ENCODE results near the gene CDCA7. TPM values are rescaled to one million over a fixed set of nuclear protein-coding genes. Genes with fewer than 3 reads are reported as not detected.

CDCA7 gene
- total and polyA plus RNA-seq, 2 of the 13 experiments (the other 11 are each of a cell fraction or from before 2014, with no cell fraction given) = 46.2 to 57.8 TPM

DNA sequence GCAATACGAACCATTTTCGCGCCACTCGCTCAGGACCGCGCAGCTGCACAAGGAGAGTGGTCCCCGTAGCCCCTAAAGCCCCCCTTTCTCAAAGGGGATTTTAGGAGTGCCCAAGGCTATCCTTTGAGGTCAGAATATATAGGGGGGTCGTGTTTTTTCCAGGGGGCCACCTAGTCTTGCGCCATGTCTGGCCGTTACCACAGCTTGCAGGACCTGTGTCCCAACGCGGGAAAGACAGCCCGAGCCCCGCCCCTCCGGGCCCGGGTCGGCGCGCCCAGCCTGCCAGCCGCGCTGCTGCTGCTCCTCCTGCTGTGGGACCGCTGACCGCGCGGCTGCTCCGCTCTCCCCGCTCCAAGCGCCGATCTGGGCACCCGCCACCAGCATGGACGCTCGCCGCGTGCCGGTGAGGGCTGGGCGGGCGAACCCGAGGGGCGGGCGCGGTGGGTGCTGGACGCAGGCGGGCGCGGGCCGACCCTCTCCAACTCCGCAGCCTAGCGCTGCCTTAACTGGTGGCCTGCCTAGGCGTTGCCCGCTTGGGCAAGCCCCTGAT, at the start of gene CDCA7 (continued):
- peak; percentile 77; the same call in 1 of the 2 replicates for TF ChIP-seq ZBTB3 (CRISPR knock-in tag; IDR thresholded peaks at IDR 0.05; ENCODE audit: borderline replicate concordance, low read depth)
- peak; percentile 99 for TF ChIP-seq SP140L (CRISPR knock-in tag; IDR thresholded peaks at IDR 0.05; ENCODE audit: borderline replicate concordance)
- peak; percentile 94 for TF ChIP-seq ZC3H13 (CRISPR knock-in tag; IDR thresholded peaks at IDR 0.05)
- TF ChIP-seq DMAP1 (CRISPR knock-in tag; IDR thresholded peaks at IDR 0.05) = peak; percentile 84
- TF ChIP-seq, protein P1, sequence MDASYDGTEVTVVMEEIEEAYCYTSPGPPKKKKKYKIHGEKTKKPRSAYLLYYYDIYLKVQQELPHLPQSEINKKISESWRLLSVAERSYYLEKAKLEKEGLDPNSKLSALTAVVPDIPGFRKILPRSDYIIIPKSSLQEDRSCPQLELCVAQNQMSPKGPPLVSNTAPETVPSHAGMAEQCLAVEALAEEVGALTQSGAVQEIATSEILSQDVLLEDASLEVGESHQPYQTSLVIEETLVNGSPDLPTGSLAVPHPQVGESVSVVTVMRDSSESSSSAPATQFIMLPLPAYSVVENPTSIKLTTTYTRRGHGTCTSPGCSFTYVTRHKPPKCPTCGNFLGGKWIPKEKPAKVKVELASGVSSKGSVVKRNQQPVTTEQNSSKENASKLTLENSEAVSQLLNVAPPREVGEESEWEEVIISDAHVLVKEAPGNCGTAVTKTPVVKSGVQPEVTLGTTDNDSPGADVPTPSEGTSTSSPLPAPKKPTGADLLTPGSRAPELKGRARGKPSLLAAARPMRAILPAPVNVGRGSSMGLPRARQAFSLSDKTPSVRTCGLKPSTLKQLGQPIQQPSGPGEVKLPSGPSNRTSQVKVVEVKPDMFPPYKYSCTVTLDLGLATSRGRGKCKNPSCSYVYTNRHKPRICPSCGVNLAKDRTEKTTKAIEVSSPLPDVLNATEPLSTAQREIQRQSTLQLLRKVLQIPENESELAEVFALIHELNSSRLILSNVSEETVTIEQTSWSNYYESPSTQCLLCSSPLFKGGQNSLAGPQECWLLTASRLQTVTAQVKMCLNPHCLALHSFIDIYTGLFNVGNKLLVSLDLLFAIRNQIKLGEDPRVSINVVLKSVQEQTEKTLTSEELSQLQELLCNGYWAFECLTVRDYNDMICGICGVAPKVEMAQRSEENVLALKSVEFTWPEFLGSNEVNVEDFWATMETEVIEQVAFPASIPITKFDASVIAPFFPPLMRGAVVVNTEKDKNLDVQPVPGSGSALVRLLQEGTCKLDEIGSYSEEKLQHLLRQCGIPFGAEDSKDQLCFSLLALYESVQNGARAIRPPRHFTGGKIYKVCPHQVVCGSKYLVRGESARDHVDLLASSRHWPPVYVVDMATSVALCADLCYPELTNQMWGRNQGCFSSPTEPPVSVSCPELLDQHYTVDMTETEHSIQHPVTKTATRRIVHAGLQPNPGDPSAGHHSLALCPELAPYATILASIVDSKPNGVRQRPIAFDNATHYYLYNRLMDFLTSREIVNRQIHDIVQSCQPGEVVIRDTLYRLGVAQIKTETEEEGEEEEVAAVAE (CRISPR knock-in tag; IDR thresholded peaks at IDR 0.05; ENCODE audit: borderline replicate concordance) = 0 out of 2 replicates have a peak, but pooled peaks have one; percentile 24
- no peak for TF ChIP-seq FOXA3 (CRISPR knock-in tag; IDR thresholded peaks at IDR 0.05)
- TF ChIP-seq, protein P2, sequence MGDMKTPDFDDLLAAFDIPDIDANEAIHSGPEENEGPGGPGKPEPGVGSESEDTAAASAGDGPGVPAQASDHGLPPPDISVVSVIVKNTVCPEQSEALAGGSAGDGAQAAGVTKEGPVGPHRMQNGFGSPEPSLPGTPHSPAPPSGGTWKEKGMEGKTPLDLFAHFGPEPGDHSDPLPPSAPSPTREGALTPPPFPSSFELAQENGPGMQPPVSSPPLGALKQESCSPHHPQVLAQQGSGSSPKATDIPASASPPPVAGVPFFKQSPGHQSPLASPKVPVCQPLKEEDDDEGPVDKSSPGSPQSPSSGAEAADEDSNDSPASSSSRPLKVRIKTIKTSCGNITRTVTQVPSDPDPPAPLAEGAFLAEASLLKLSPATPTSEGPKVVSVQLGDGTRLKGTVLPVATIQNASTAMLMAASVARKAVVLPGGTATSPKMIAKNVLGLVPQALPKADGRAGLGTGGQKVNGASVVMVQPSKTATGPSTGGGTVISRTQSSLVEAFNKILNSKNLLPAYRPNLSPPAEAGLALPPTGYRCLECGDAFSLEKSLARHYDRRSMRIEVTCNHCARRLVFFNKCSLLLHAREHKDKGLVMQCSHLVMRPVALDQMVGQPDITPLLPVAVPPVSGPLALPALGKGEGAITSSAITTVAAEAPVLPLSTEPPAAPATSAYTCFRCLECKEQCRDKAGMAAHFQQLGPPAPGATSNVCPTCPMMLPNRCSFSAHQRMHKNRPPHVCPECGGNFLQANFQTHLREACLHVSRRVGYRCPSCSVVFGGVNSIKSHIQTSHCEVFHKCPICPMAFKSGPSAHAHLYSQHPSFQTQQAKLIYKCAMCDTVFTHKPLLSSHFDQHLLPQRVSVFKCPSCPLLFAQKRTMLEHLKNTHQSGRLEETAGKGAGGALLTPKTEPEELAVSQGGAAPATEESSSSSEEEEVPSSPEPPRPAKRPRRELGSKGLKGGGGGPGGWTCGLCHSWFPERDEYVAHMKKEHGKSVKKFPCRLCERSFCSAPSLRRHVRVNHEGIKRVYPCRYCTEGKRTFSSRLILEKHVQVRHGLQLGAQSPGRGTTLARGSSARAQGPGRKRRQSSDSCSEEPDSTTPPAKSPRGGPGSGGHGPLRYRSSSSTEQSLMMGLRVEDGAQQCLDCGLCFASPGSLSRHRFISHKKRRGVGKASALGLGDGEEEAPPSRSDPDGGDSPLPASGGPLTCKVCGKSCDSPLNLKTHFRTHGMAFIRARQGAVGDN (CRISPR knock-in tag; IDR thresholded peaks at IDR 0.05) = peak; percentile 98
- TF ChIP-seq, protein P3, sequence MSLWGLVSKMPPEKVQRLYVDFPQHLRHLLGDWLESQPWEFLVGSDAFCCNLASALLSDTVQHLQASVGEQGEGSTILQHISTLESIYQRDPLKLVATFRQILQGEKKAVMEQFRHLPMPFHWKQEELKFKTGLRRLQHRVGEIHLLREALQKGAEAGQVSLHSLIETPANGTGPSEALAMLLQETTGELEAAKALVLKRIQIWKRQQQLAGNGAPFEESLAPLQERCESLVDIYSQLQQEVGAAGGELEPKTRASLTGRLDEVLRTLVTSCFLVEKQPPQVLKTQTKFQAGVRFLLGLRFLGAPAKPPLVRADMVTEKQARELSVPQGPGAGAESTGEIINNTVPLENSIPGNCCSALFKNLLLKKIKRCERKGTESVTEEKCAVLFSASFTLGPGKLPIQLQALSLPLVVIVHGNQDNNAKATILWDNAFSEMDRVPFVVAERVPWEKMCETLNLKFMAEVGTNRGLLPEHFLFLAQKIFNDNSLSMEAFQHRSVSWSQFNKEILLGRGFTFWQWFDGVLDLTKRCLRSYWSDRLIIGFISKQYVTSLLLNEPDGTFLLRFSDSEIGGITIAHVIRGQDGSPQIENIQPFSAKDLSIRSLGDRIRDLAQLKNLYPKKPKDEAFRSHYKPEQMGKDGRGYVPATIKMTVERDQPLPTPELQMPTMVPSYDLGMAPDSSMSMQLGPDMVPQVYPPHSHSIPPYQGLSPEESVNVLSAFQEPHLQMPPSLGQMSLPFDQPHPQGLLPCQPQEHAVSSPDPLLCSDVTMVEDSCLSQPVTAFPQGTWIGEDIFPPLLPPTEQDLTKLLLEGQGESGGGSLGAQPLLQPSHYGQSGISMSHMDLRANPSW (CRISPR knock-in tag; IDR thresholded peaks at IDR 0.05; ENCODE audit: borderline replicate concordance) = no peak; the same call in 1 of the 2 replicates
- peak; percentile 95 for TF ChIP-seq ZNF878 (CRISPR knock-in tag; IDR thresholded peaks at IDR 0.05)
- TF ChIP-seq NCOA2 (CRISPR knock-in tag; IDR thresholded peaks at IDR 0.05) = peak; percentile 73
- no peak for TF ChIP-seq KDM1A (CRISPR knock-in tag; IDR thresholded peaks at IDR 0.05)
- TF ChIP-seq ZNF550 (CRISPR knock-in tag; IDR thresholded peaks at IDR 0.05; ENCODE audit: borderline replicate concordance) = no peak; the same call in 1 of the 2 replicates
- 0 out of 2 replicates have a peak, but pooled peaks have one; percentile 21 for TF ChIP-seq WIZ (CRISPR knock-in tag; IDR thresholded peaks at IDR 0.05)
- TF ChIP-seq HES4 (CRISPR knock-in tag; IDR thresholded peaks at IDR 0.05; ENCODE audit: borderline replicate concordance) = peak; percentile 96
- no peak for TF ChIP-seq SNRNP70 (IDR thresholded peaks at IDR 0.05; ENCODE audit: low read depth, low read length)
- TF ChIP-seq KDM4B (CRISPR knock-in tag; IDR thresholded peaks at IDR 0.05) = no peak
- TF ChIP-seq SMAD3 (CRISPR knock-in tag; IDR thresholded peaks at IDR 0.05) = no peak

All from HepG2 (cell line).